NCI-H524 (cell line): ENCODE results near the gene PTH.

Source experiments
- DNase-seq, 2 experiments: peaks; one replicate each; lab custom pipeline; 2025; lab: John Stamatoyannopoulos, UW

PTH gene

GRCh38 chr11:13449522-13449921, 46.3 kb downstream of the PTH start:
- DNase-seq: no peak

GRCh38 chr11:13448876-13449275, 46.9 kb downstream of the PTH start:
- DNase-seq: no peak

GRCh38 chr11:13446444-13446843, 49.4 kb downstream of the PTH start:
- DNase-seq: no peak

- no peak for DNase-seq
Measured at GRCh38 chr11:13445588-13445987, 50.2 kb downstream of the PTH start.
